Activated T-cell treated with anti-CD3 and anti-CD28 coated beads for 4 hours (primary cell): Measurements from ENCODE around the gene WFDC5.
"Not testable (repeated sequence)": the region's sequence is repeated elsewhere in the genome, so short reads cannot be mapped to it uniquely, and the experiment has no call there.

ENCODE experiments used
- DNase-seq: peaks from one replicate; pipeline ENCODE4 v3.0.0-alpha.2; 2020

The WFDC5 gene

DNA sequence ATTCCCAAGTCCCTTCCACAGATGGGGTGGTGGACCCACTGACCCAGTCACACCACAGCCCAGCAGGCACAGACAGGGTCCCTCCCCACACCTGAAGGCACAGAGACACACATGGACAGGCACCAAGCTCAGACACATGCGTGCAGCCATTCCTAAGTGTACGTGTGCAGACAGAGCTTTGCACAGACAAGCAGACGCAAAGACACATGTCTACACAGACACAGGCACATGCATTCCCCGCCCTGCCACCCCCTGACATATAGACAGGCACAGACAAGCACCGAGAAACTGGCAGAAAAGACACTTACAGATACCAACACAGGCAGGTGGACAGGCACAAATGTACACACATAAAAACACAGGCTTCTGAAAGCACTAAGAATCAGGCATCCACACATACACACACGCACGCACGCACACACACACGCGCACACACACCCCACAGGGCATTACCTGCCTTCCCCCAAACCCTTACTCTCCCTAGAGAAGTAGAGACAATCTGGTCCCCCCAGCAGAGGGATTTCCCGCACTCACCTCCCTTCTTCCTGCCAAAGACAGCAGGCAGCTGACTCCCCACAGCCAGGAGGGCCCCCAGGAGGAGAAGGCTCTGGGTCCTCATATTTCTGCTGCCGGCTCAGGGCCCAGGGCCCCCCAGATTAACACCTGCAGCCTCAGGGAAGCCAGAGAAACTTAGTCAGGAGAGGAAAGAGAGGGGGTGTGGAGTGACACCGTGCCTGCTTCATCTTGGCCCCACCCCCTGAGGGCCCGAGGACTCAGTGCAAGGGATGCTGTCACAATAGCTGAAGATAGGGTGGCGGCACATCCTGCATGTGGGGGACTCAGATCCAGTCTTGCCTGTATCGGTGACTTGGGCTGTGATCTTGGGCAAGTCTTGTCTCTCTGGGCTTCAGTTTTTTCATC lies at the start of gene WFDC5:
WFDC5 (minus strand) TSS at position 710 of the 921 bp plus-strand sequence; CDS start at position 619, 91 bp downstream.
- no peak for DNase-seq

GRCh38 chr20:45163083-45163803 lies 48.3 kb upstream of the WFDC5 start:
- DNase-seq = no peak

- DNase-seq = no peak
Measured at GRCh38 chr20:45157962-45158361, 43.0 kb upstream of the WFDC5 start.

- no peak for DNase-seq
Measured at GRCh38 chr20:45156713-45157112, 41.7 kb upstream of the WFDC5 start.

DNA sequence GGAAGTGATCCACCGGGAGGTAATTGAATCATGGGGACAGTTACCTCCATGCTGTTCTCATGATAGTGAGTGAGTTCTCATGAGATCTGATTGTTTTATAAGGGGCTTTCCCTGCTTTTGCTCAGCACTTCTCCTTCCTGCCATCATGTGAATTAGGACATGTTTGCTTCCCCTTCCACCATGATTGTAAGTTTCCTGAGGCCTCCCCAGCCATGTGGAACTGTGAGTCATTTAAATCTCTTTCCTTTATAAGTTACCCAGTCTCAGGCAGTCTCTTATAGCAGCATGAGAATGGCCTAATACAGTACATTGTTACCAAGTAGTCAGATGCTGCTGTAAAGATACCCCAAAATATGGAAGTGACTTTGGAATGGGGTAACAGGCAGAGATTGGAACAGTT lies 39.8 kb upstream of the WFDC5 start:
- DNase-seq = not testable (repeated sequence)

DNA sequence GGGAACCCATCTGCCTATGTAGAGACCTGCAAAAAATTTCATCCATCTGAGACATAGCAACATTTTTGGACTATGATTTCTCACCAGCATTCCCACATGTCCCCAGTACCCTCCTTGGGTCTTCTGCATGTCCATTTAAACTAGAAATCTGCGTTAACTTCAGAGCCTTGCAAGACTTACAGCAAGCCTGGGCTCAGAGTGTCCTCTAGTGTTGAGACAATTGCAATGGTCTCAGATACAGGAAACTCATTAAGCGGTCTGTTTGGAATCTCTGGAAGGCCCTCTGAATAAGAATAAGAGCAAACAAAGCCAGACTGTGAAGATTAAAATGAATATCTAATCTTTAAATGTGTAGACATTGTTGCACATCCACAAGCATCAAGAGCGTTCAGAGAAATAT lies 39.2 kb upstream of the WFDC5 start:
- DNase-seq = no peak

GRCh38 chr20:45153752-45154151 lies 38.8 kb upstream of the WFDC5 start:
- DNase-seq = no peak

GRCh38 chr20:45153147-45153546 lies 38.2 kb upstream of the WFDC5 start:
- DNase-seq = no peak

DNA sequence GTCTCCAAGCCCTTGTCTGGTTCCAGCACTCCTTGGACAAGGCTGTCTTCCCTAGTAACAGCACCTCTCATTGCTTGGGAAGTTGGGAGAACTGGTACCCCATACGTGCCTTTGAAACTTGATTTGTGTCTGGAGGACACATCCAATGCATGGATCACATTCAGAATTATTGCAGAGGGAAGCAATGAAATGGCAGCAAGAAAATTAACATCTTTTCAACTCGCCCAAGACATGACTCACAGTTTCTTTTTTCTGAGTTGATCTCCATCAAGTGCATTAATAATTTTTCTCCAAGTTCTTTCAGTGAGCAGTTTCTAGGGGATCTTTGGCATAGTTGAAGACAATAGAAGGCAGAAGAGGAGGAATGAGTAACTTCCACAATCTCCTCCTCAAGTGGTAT lies 37.4 kb upstream of the WFDC5 start:
- no peak for DNase-seq

DNA sequence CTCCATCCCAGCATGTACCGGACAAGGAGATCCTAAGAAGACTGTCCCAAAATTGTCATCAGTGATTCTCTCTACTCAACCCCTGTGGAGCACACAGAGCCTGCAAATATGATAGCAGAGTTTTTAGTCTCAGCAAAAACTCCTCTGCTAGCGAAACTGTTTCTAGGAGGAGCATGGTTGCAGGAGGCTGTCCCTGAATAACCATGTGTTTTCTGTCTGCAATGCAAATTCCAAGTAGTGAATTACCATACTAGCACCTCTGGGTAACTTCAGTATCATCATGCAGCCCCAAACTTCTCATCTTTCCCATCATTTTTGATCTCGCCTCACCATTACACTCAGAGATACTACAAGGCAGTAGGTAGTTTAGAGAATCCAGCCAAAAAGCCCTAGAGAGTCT lies 34.1 kb upstream of the WFDC5 start:
- no peak for DNase-seq

DNA sequence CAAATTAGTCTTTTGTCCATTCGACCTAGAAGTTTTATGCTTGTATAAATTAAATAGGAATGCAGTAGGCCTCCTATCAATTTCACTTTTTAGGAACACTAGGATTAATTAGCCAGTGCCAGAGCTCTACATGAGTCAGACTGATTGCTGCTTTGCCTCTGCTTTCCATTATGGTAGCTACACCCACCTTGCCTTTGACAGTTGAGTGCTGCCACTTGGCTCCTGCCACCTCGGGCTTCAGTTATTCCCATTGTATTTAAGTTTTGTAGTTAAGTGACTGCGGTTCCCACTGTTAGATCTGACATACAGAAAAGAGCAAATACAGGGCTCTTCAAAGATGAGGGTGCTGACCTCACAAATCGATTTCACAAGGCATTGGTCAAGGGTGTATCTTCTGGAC lies 25.9 kb upstream of the WFDC5 start:
- no peak for DNase-seq

- DNase-seq = not testable (repeated sequence)
Measured at GRCh38 chr20:45139733-45140375, 24.9 kb upstream of the WFDC5 start.

GRCh38 chr20:45138561-45139300 lies 23.8 kb upstream of the WFDC5 start:
- peak; percentile 16 for DNase-seq

DNA sequence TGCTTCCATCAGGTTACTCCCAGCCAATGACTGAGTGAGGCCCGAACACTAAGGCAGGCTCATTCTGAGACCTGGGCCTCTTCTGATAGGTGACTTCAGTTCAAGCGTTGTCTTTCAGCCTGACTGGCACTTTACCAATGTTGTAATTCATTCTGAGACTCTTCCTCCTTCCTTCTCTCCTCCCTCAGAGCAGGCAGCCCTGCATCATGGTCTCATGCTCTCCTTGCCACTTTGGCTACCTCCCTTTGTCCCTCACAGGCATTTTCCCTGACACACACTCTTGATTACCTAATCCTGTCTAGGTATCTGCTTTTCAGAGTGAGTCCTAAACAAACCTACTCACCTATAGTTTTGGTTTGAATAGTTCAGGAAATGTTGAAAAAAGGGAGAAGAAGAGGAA lies 21.9 kb upstream of the WFDC5 start:
- no peak for DNase-seq

- DNase-seq = no peak
Measured at GRCh38 chr20:45128099-45128498, 13.1 kb upstream of the WFDC5 start.

GRCh38 chr20:45124365-45124764 lies 9.4 kb upstream of the WFDC5 start, which contains the start of gene WFDC12:
Gene WFDC12 (minus strand): TSS chr20:45124465. CDS start chr20:45124447, 18 bp downstream.
- DNase-seq = no peak

GRCh38 chr20:45121388-45121787 lies 6.4 kb upstream of the WFDC5 start:
- DNase-seq = no peak

GRCh38 chr20:45119556-45120266 lies 4.7 kb upstream of the WFDC5 start:
- DNase-seq = no peak

DNA sequence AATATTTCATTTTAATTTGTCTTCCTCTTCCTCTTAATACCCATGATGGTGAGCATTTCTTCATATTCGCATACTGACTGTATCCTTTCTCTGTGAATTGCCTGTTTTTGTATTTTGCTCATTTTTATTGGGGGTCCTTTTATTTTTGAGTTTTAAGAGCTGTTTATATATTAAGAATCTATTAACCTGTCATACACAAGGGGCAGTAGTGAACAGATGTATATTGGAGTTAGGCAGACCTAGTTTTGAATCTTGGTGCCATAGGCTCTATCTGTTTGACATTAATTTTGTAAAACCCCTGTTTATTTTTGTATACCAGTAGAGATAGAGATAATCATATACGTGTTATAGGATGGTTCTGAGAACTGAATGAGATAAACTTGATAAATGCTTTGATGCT lies 3.1 kb upstream of the WFDC5 start:
- DNase-seq = no peak

DNA sequence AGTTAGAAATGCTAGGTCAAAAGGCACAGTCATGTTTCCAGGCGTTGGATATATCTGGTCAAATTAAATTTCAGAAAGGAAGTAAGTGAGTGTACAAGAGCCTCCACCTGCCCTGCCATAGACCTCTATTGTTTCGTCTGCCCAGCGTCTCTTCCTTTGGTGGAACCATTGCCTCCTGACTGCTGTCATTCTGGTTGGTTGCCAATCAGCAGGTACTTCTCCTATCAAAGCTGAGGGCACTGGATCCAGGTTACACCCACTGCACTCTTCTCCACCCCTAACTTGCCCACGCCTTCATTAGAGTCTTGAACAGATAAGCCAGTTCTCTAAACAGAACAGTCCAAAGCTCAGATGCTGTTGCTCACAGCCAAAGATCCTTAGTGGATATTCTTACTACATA lies 2.6 kb upstream of the WFDC5 start:
- no peak for DNase-seq

- DNase-seq = no peak
Measured at GRCh38 chr20:45115829-45116228, 855 bp upstream of the WFDC5 start.

GRCh38 chr20:45115386-45115774 lies 406 bp upstream of the WFDC5 start:
- DNase-seq = no peak
